K562 (cell line): ENCODE data around the gene CPLX1. TPM values are rescaled to one million over a fixed set of nuclear protein-coding genes. Genes with fewer than 3 reads are reported as not detected.

ENCODE experiments used
- ATAC-seq: fragments of 200-7000 bp; cut with Tn5 transposase; 3 replicates; pipeline ENCODE4 v1.9.1; 2020; ENCODE audit warnings: moderate library complexity
- BruUV-seq: library from RNA; stranded (reverse); fragments of 400-500 nt; replicated peaks from 2 replicates; lab custom pipeline; 2021; lab: Mats Ljungman, UMichigan
- CTCF ChIA-PET: fragments of 300-600 bp; formaldehyde crosslinking; extraction: SDS; loops from one replicate; lab custom pipeline; 2021; ENCODE audit warnings: low intra/inter-chr PET ratio; lab: Yijun Ruan, JAX
- POLR2A ChIA-PET: fragments of 300-600, 350-650 bp; sonication (Branson Sonifier 250); formaldehyde crosslinking; extraction: SDS; loops from one replicate; lab custom pipeline; 2021; ENCODE audit warnings: antibody characterized with exemption, inconsistent platforms; lab: Yijun Ruan, JAX
- DNase-seq, 4 experiments: peaks; one replicate each; pipeline versions ENCODE4 v3.0.0 to v3.0.0-alpha.2; 2011 to 2018; ENCODE audit warnings: low spot score in 3 of 4, mixed read lengths in 3 of 4; ENCODE audit errors: extremely low read depth in 1 of 4
- FAIRE-seq: peaks from 2 replicates; lab custom pipeline; 2011; peaks lifted over from hg19 to GRCh38; lab: Jason Lieb, UNC
- H2AFZ ChIP-seq: 2 replicates; pipeline ENCODE4 v1.6.0; 2011; ENCODE audit warnings: low read depth, low read length, control low read depth, inconsistent platforms
- H3K27ac ChIP-seq: fragments of 200-600 bp; 3 replicates; pipeline ENCODE4 v1.8.0; 2011; ENCODE audit warnings: low read depth, mild to moderate bottlenecking, control low read depth, inconsistent platforms, low read length, moderate library complexity, mixed read lengths; ENCODE audit errors: extremely low read depth
- H3K27me3 ChIP-seq, 2 experiments: fragments of 300-600 bp in 1 of 2; 2 replicates in 1 of 2; 3 replicates in 1 of 2; pipeline versions ENCODE4 v1.6.0 to v1.8.0; 2011; ENCODE audit warnings: inconsistent platforms in 2 of 2, low read length in 2 of 2, mild to moderate bottlenecking in 1 of 2, mixed read lengths in 1 of 2, moderate library complexity in 1 of 2; ENCODE audit not compliant: control insufficient read depth in 2 of 2, insufficient read depth in 2 of 2
- H3K36me3 ChIP-seq: fragments of 300-600 bp; 3 replicates; pipeline ENCODE4 v1.8.0; 2011; ENCODE audit warnings: mild to moderate bottlenecking, low read length, inconsistent platforms; ENCODE audit not compliant: control insufficient read depth, insufficient read depth
- H3K4me1 ChIP-seq, 2 experiments: fragments of 200-600 bp in 1 of 2; replicated peaks in 1 of 2; 2 replicates in 1 of 2; 3 replicates in 1 of 2; pipeline versions ENCODE4 v1.5.1 to v1.8.0; 2011; ENCODE audit warnings: inconsistent platforms in 2 of 2, low read length in 2 of 2, mild to moderate bottlenecking in 1 of 2, mixed read lengths in 1 of 2, moderate library complexity in 1 of 2; ENCODE audit not compliant: control insufficient read depth in 2 of 2, insufficient read depth in 2 of 2
- H3K4me2 ChIP-seq: 2 replicates; pipeline ENCODE4 v1.6.1; 2011; ENCODE audit warnings: low read length, control low read depth, inconsistent platforms, mixed read lengths; ENCODE audit not compliant: insufficient read depth
- H3K4me3 ChIP-seq: fragments of 200-600 bp; sonication (generic), shearing (Covaris generic); 2 replicates; pipeline ENCODE4 v1.5.1; 2016; ENCODE audit warnings: control low read depth, inconsistent platforms
- H3K79me2 ChIP-seq: fragments of 200-600 bp; 3 replicates; pipeline ENCODE4 v1.8.0; 2011; ENCODE audit warnings: low read length, inconsistent platforms; ENCODE audit not compliant: control insufficient read depth, insufficient read depth
- H3K9ac ChIP-seq, 2 experiments: 2 replicates each; pipeline versions ENCODE4 v1.6.0 to v1.6.1; 2011; ENCODE audit warnings: low read depth in 2 of 2, low read length in 2 of 2, control low read depth in 1 of 2, inconsistent platforms in 1 of 2, mild to moderate bottlenecking in 1 of 2, mixed read lengths in 1 of 2; ENCODE audit not compliant: insufficient read depth in 1 of 2
- H3K9me1 ChIP-seq: one replicate; pipeline ENCODE4 v1.6.0; 2011; ENCODE audit warnings: inconsistent platforms, mild to moderate bottlenecking, low read length, moderate library complexity; ENCODE audit not compliant: control insufficient read depth, insufficient read depth
- H3K9me3 ChIP-seq: replicated peaks from 2 replicates; pipeline ENCODE4 v1.5.1; 2011; ENCODE audit warnings: low read depth, low read length, inconsistent platforms; ENCODE audit not compliant: control insufficient read depth, insufficient read depth
- H4K20me1 ChIP-seq: replicated peaks from 2 replicates; pipeline ENCODE4 v1.6.1; 2011; ENCODE audit warnings: low read length, inconsistent platforms, mixed read lengths; ENCODE audit not compliant: control insufficient read depth, insufficient read depth
- PHF21A ChIP-seq: fragments of 450-650 bp; IDR thresholded peaks from 2 replicates; pipeline ENCODE4 v1.6.1; 2017; ENCODE audit warnings: low read depth, borderline replicate concordance
- WGBS: fragments of 100-300 bp; shearing (Covaris generic); methylation state at CpG from one replicate; pipeline ENCODE4 v1.1.6; 2016; ENCODE audit warnings: low coverage, mixed read lengths; ENCODE audit not compliant: insufficient coverage; ENCODE audit errors: missing lambda C conversion rate; 5-methylcytosine and 5-hydroxymethylcytosine counted together
- in situ Hi-C: fragments of 300-500 bp; cut with MboI; formaldehyde crosslinking; loops from 4 replicates; pipeline ENCODE4 v1.15.0; 2018; ENCODE audit warnings: inconsistent platforms, mixed read lengths
- intact Hi-C: fragments of 100-400 bp; cut with micrococcal nuclease; formaldehyde crosslinking; loops from 2 replicates; pipeline ENCODE4 v1.14.2; 2022
- polyA plus RNA-seq, 8 experiments: library from polyadenylated mRNA; depleted of rRNA in 4 of 8; stranded (reverse) in 5 of 8; unstranded in 3 of 8; fragments of >200 nt; fragmentation: Nextera tagmentation in 2 of 8; fragmentation: Illumina TruSeq in 1 of 8; extraction: Ambion mirVana in 2 of 8; extraction: Trizol in 1 of 8; gene quantifications; 2 replicates each; pipeline versions ENCODE4 v1.2.1 to v1.2.3, GENCODE V29; 2011 to 2014; ENCODE audit warnings: inconsistent platforms in 1 of 8, missing spikeins in 1 of 8
- total RNA-seq, 7 experiments: library from RNA; depleted of rRNA in 6 of 7; stranded (reverse); fragments of >200 nt in 6 of 7; fragmentation: Illumina TruSeq in 2 of 7; extraction: Trizol in 2 of 7; gene quantifications; 2 replicates each; pipeline versions ENCODE4 v1.2.1 to v1.2.3, GENCODE V29; 2011 to 2021; ENCODE audit warnings: low replicate concordance in 1 of 7
- TF ChIP-seq, protein P1 (sequence below): fragments of 450-650 bp; IDR thresholded peaks from 2 replicates; pipeline ENCODE4 v1.6.1; 2018; ENCODE audit not compliant: partially characterized antibody
- TF ChIP-seq, protein P2 (sequence below), 2 experiments: IDR thresholded peaks in 1 of 2; conservative IDR thresholded peaks in 1 of 2; 2 replicates each; pipeline ENCODE4 v1.6.1; 2016; ENCODE audit warnings: low read depth in 2 of 2, mild to moderate bottlenecking in 1 of 2, missing compliant biosample characterization in 1 of 2, missing genetic modification characterization in 1 of 2, moderate library complexity in 1 of 2
- TF ChIP-seq, protein P3 (sequence below): fragments of 450-650 bp; formaldehyde crosslinking; IDR thresholded peaks from 2 replicates; pipeline ENCODE4 v1.4.0; 2022; ENCODE audit warnings: missing genetic modification characterization
- TF ChIP-seq, protein P4 (sequence below): fragments of 200-800 bp; sonication (Bioruptor generic); IDR thresholded peaks from 2 replicates; pipeline ENCODE4 v1.6.1; 2017; ENCODE audit warnings: missing genetic modification characterization, missing compliant biosample characterization

CPLX1 gene
- total and polyA plus RNA-seq, 9 of the 15 experiments (the other 6 are each of a cell fraction or from before 2014, with no cell fraction given): 0.03 to 3.3 (median 0.17) TPM; not detected in 2

DNA sequence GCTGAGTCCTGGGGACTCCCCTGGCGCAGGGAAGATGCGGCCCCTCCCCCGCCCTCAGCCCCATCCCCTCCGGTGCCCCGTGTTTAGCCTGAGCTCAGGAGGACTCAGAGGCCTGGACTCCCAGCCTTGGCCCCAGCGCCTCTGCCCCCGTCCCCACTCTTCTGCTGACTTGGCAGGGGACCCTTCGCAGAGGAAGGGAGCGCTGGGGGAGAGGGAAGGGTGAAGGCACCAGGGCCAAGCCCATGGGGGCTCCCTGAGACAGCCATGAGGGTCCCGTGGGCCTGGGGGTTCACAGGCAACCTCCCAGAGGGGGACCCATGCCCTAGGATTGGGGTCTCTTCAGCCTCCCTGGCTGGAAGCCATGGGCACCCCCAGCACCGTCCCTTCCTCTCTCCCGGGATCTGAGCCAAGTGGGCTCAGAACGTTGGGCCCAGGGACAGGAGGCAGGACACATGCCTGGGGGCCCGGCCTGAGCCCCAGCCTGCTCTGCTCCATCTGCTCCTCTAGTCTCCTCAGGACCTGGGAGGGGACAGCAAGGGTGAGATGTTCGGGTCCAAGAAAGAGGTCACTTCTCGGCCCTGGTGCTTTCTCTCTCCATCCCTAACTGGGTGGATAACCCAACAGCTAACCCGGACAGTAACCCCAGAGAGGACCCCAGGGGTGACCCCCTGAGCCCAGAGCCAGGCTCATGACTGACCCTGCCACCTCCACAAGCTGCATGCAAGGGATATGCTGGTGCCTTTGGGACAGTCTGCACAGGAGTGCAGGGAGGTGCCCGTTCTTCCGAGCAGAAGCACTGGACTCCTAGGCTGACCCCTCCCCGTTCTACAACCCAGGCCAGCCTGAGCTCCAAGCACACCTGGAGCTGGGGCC, 1.5 kb upstream of the CPLX1 start (continued):
- TF ChIP-seq, protein P1, sequence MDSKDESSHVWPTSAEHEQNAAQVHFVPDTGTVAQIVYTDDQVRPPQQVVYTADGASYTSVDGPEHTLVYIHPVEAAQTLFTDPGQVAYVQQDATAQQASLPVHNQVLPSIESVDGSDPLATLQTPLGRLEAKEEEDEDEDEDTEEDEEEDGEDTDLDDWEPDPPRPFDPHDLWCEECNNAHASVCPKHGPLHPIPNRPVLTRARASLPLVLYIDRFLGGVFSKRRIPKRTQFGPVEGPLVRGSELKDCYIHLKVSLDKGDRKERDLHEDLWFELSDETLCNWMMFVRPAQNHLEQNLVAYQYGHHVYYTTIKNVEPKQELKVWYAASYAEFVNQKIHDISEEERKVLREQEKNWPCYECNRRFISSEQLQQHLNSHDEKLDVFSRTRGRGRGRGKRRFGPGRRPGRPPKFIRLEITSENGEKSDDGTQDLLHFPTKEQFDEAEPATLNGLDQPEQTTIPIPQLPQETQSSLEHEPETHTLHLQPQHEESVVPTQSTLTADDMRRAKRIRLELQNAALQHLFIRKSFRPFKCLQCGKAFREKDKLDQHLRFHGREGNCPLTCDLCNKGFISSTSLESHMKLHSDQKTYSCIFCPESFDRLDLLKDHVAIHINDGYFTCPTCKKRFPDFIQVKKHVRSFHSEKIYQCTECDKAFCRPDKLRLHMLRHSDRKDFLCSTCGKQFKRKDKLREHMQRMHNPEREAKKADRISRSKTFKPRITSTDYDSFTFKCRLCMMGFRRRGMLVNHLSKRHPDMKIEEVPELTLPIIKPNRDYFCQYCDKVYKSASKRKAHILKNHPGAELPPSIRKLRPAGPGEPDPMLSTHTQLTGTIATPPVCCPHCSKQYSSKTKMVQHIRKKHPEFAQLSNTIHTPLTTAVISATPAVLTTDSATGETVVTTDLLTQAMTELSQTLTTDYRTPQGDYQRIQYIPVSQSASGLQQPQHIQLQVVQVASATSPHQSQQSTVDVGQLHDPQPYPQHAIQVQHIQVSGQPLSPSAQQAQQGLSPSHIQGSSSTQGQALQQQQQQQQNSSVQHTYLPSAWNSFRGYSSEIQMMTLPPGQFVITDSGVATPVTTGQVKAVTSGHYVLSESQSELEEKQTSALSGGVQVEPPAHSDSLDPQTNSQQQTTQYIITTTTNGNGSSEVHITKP: no peak

DNA sequence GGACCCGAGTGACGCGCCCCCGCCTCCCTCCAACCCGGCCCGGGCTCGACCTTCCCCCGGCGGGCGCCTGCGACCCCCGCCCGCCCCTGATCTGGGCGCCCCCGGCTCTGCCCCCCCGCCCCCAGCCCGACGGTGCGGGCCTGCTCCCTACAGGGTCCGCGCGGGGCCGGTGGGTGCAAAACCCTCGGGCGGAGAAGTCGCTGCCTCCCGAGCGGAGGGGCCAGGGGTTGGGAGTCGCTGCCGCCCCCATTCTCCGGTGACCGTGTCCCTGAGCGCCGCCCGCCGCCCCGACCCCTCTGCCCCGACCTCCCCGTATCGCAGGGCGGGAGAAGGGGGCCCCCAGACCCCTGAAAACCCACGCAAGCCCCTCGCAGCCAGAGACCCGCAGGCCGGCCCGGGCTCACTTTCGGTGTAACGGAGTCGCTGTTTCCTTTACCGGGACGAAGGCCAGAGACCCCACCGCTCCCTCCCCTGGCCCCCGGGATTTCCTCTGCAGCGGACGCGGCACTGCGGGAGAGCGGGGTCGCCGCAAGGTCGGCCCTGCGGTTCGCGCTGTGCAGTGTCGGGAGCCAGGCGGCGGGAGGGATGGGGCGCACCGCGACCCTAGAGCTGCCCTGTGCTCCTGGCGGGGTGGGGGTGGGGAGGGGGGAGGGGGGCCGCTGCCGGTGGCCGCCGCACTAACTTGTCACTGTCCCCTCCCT, 729 bp upstream of the CPLX1 start:
- H3K27me3 ChIP-seq: peaks cover 9 to 57% of the 10 kb centered on the region in 2 experiments; a peak in 4 of 5 replicates
- ChIA-PET CTCF (no interaction called here), POLR2A (interaction anchor here (0.6 kb wide), 1 partner anchor 22 kb away, joined by 4 read pairs; no protein-coding TSS in a partner anchor)
- in situ Hi-C loops: no loop called here
- H3K79me2 ChIP-seq: no peaks in the 10 kb centered on the region
- H4K20me1 ChIP-seq: no peaks in the 10 kb centered on the region
- 0% methylated on average over 15 of the region's 75 CpGs for WGBS
- H3K4me2 ChIP-seq: no peak overlapping the region
- no peaks in the 10 kb centered on the region for H3K36me3 ChIP-seq
- ATAC-seq (peak; percentile 21), DNase-seq (peak in 3 of 4 experiments; percentile 66 to 82 (median 79)), FAIRE-seq (no peak)
- intact Hi-C loops: no loop called here
- H2AFZ ChIP-seq: no peak overlapping the region
- no peak overlapping the region for H3K27ac ChIP-seq
- peaks cover 0 to 64% of the 10 kb centered on the region in 2 experiments; a peak in 3 of 5 replicates for H3K4me1 ChIP-seq
- peak overlapping the region; percentile 11; the same call in 1 of the 2 replicates for H3K4me3 ChIP-seq
- BruUV-seq: no TSS peak
- H3K9ac ChIP-seq: peak overlapping the region in 1 of 2 experiments; percentile 55; a peak in 1 of 4 replicates
- H3K9me1 ChIP-seq: no peaks in the 10 kb centered on the region
- H3K9me3 ChIP-seq: 0 out of 2 replicates have a peak, but pooled peaks cover under 1% of the 10 kb centered on the region
- TF ChIP-seq, protein P2, sequence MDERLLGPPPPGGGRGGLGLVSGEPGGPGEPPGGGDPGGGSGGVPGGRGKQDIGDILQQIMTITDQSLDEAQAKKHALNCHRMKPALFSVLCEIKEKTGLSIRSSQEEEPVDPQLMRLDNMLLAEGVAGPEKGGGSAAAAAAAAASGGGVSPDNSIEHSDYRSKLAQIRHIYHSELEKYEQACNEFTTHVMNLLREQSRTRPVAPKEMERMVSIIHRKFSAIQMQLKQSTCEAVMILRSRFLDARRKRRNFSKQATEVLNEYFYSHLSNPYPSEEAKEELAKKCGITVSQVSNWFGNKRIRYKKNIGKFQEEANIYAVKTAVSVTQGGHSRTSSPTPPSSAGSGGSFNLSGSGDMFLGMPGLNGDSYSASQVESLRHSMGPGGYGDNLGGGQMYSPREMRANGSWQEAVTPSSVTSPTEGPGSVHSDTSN (CRISPR knock-in tag; IDR thresholded peaks at IDR 0.05; ENCODE audit: low read depth): no peak
- TF ChIP-seq, protein P2 (tag; conservative IDR thresholded peaks at IDR 0.05; ENCODE audit: low read depth): no peak
- TF ChIP-seq, protein P3, sequence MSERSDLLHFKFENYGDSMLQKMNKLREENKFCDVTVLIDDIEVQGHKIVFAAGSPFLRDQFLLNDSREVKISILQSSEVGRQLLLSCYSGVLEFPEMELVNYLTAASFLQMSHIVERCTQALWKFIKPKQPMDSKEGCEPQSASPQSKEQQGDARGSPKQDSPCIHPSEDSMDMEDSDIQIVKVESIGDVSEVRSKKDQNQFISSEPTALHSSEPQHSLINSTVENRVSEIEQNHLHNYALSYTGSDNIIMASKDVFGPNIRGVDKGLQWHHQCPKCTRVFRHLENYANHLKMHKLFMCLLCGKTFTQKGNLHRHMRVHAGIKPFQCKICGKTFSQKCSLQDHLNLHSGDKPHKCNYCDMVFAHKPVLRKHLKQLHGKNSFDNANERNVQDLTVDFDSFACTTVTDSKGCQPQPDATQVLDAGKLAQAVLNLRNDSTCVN (CRISPR knock-in tag): no peak
- TF ChIP-seq, protein P4, sequence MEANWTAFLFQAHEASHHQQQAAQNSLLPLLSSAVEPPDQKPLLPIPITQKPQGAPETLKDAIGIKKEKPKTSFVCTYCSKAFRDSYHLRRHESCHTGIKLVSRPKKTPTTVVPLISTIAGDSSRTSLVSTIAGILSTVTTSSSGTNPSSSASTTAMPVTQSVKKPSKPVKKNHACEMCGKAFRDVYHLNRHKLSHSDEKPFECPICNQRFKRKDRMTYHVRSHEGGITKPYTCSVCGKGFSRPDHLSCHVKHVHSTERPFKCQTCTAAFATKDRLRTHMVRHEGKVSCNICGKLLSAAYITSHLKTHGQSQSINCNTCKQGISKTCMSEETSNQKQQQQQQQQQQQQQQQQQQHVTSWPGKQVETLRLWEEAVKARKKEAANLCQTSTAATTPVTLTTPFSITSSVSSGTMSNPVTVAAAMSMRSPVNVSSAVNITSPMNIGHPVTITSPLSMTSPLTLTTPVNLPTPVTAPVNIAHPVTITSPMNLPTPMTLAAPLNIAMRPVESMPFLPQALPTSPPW (CRISPR knock-in tag): peak; percentile 48; the same call in 1 of the 2 replicates
- TF ChIP-seq PHF21A: no peak
